Measurements from ENCODE around the gene MAP3K5.

GRCh38 chr6:136609873-136610706, 182.2 kb downstream of the MAP3K5 start:
- TF ChIP-seq CTCF (IDR thresholded peaks at IDR 0.05), result no peak
- TF ChIP-seq POLR2A (IDR thresholded peaks at IDR 0.05), result peak in 1 of 2 donors; percentile 22

All from adrenal gland (tissue), 5 donors.